ENCODE measurements around the gene QDPR. TPM values are rescaled to one million over a fixed set of nuclear protein-coding genes. Genes with fewer than 3 reads are reported as not detected.

Gene QDPR
- total and polyA plus RNA-seq, 2 experiments from 2014 or later, result 80.7 to 115 TPM

DNA sequence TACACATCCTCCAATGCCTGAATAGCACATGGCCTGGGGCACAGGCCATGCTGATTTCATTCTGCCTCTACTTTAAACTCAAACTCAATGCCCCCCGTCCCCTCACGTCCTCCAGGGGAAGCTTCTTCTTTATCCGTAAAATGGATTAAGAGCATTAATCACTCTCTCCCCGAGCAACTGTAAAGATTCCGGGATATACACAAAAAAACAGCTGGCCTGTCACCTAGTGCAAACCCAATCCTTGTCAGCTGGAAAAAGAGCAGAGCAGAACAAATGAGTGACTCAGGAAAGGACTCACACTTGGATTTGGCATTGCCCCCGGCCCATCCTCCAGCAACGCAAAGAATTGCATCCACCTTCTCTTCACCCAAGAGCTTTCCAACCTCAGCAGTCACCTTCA lies 7.8 kb downstream of the QDPR start:
- TF ChIP-seq, protein P1, sequence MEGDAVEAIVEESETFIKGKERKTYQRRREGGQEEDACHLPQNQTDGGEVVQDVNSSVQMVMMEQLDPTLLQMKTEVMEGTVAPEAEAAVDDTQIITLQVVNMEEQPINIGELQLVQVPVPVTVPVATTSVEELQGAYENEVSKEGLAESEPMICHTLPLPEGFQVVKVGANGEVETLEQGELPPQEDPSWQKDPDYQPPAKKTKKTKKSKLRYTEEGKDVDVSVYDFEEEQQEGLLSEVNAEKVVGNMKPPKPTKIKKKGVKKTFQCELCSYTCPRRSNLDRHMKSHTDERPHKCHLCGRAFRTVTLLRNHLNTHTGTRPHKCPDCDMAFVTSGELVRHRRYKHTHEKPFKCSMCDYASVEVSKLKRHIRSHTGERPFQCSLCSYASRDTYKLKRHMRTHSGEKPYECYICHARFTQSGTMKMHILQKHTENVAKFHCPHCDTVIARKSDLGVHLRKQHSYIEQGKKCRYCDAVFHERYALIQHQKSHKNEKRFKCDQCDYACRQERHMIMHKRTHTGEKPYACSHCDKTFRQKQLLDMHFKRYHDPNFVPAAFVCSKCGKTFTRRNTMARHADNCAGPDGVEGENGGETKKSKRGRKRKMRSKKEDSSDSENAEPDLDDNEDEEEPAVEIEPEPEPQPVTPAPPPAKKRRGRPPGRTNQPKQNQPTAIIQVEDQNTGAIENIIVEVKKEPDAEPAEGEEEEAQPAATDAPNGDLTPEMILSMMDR (IDR thresholded peaks at IDR 0.05; ENCODE audit: low read depth, low read length), result no peak
- H3K4me3 ChIP-seq, result no peak overlapping the region
- H3K9me3 ChIP-seq (ENCODE audit: low read depth), result no peaks in the 10 kb centered on the region
- H3K27ac ChIP-seq, result no peak overlapping the region
- no peak for DNase-seq (ENCODE audit: low read depth in 1 of 2, low spot score in 1 of 2)
- no peaks in the 10 kb centered on the region for H3K4me1 ChIP-seq (ENCODE audit: low read depth)
- peaks cover 42% of the 10 kb centered on the region for H3K36me3 ChIP-seq
- H3K27me3 ChIP-seq, result no peaks in the 10 kb centered on the region

DNA sequence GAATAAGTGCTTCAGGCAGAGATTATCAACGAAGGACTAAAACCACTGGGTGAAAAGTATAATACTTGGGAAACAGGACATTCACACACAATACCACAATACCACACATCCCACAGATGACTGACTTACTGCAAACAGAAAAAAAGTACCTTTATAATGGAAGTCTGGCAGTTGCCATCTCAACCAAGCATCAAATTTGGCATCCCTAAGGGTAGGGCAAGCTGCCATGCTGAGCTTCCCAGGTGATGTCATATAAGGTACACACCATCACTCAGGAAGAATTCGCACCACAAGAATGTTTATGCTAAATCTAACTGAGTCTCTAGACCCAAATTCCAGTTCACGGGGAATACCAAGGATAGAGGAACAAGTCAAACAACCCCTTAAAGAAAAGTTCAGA lies 9.1 kb downstream of the QDPR start:
- TF ChIP-seq, protein P1 (IDR thresholded peaks at IDR 0.05; ENCODE audit: low read depth, low read length), result no peak
- DNase-seq (ENCODE audit: low read depth in 1 of 2, low spot score in 1 of 2), result no peak
- H3K36me3 ChIP-seq, result peaks cover 38% of the 10 kb centered on the region
- H3K27ac ChIP-seq, result no peak overlapping the region
- no peaks in the 10 kb centered on the region for H3K9me3 ChIP-seq (ENCODE audit: low read depth)
- no peak overlapping the region for H3K4me3 ChIP-seq
- H3K27me3 ChIP-seq, result no peaks in the 10 kb centered on the region
- H3K4me1 ChIP-seq (ENCODE audit: low read depth), result no peaks in the 10 kb centered on the region

DNA sequence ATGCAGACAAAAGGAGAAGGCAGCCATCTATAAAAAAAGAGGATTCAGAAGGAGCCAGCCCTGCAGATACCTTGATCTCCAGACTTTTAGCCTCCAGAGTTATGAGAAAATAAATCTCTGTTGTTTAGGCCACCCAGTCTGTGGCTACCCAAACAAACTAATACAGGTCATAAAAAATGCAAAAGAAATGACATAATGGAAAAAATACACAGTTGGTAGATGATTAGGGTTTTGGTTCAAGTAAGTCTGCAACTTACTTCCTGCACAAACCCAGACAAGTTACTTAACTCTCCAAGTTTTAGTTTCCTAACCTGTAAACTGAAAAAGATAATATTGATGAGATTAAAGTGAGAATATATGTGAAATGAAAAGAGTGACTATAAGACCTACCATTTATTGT lies 11.3 kb downstream of the QDPR start:
- Histone ChIP-seq H3K4me1 (ENCODE audit: low read depth) (no peaks in the 10 kb centered on the region), H3K4me3 (no peak overlapping the region), H3K36me3 (peaks cover 35% of the 10 kb centered on the region), H3K27me3 (no peaks in the 10 kb centered on the region), H3K9me3 (ENCODE audit: low read depth) (no peaks in the 10 kb centered on the region), H3K27ac (no peak overlapping the region)
- DNase-seq (ENCODE audit: low read depth in 1 of 2, low spot score in 1 of 2), result no peak
- TF ChIP-seq, protein P1 (IDR thresholded peaks at IDR 0.05; ENCODE audit: low read depth, low read length), result no peak

DNA sequence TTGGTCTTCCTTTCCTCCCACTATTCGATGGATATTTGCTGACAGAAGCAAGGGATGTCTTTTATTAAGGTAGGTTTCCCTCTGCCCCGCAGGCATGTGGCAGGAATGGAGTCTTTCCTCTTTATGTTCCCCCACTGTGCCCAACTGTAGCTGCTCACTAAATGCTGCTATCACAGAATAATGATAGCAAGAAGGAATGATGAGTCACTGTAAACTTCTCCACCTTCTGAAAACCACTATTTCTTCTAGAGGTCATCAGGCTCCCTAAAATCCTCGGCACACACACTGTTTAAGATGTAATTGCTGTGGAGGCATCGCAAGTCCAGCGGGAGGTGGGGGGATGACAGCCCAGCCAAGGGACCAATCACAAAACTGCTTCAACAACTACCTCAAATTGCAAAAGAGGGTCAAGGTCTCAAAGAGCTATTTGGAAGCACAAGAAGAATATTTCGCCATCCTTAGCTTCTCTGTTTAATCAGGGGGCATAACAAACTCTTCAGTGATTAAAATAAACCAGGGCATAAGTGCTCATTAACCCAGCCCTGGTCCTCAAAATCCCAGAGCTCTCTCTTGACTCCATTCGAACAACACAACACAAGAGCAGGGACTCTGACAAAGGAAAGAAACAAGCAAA lies 13.9 kb downstream of the QDPR start:
- H3K36me3 ChIP-seq, result peaks cover 30% of the 10 kb centered on the region
- peak in 1 of 2 donors; percentile 17 for DNase-seq (ENCODE audit: low read depth in 1 of 2, low spot score in 1 of 2)
- no peak overlapping the region for H3K27ac ChIP-seq
- TF ChIP-seq, protein P1 (IDR thresholded peaks at IDR 0.05; ENCODE audit: low read depth, low read length), result no peak
- H3K27me3 ChIP-seq, result no peaks in the 10 kb centered on the region
- no peak overlapping the region for H3K4me3 ChIP-seq
- H3K9me3 ChIP-seq (ENCODE audit: low read depth), result no peaks in the 10 kb centered on the region
- H3K4me1 ChIP-seq (ENCODE audit: low read depth), result no peaks in the 10 kb centered on the region

DNA sequence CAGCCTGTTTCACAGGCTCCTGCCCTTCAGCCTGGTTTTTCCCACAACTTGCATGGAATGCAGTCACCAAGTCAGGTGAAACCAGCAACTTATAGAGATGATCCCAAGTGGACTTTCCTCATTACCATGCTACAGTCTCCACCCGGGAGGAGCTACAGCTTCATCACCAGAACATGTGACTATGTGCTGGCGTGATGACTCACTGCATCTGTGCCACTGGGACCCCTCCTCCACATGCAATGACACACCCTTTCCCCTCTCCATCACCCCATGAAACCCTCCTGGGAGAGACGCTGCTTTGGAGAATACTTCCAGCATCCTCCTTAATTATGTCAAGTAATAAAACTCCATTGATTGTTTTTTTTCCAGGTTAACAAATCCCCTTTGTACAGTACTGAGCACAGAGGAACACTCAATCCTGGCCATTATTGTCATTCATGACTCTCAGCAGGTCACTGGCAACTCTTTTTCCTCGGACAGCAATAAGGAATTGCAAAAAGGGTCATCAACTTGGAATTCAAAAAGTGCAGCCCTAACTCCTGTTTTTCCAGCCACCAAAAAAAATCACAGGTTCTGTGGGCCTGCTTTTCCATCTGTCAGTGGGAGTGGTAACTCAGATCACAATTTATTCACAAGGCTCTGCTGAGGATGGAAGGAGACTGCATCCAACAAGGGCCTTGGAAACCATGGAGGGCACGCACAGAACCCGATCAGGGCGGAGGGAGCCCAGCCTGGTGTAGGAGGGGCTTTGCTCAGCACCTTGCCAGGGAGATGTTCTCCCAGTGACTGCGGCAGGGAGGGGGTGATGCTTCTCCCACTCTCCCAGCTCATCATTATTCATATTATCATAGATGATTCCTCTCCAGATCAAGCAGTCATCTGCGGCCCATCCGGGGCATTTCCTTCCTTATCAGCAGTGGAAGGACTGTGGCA lies 17.4 kb downstream of the QDPR start:
- peaks cover 9% of the 10 kb centered on the region for H3K36me3 ChIP-seq
- TF ChIP-seq, protein P1 (IDR thresholded peaks at IDR 0.05; ENCODE audit: low read depth, low read length), result no peak
- no peak overlapping the region for H3K4me3 ChIP-seq
- DNase-seq (ENCODE audit: low read depth in 1 of 2, low spot score in 1 of 2), result peak in 1 of 2 donors; percentile 66
- no peaks in the 10 kb centered on the region for H3K27me3 ChIP-seq
- no peak overlapping the region for H3K27ac ChIP-seq
- H3K4me1 ChIP-seq (ENCODE audit: low read depth), result no peaks in the 10 kb centered on the region
- no peaks in the 10 kb centered on the region for H3K9me3 ChIP-seq (ENCODE audit: low read depth)
